Loucy (cell line): ENCODE measurements around the gene MMS19.

Experiments used
- H2AFZ ChIP-seq: fragments of 200-600 bp; sonication (generic); 2 replicates; pipeline ENCODE4 v1.6.0; 2016; ENCODE audit warnings: antibody characterized with exemption, mild to moderate bottlenecking, low read length, moderate library complexity
- H3F3A ChIP-seq: fragments of 200-600 bp; 2 replicates; pipeline ENCODE4 v1.6.0; 2016; ENCODE audit warnings: antibody characterized with exemption, low read depth, mild to moderate bottlenecking
- H3K27me3 ChIP-seq: fragments of 200-600 bp; sonication (generic); 2 replicates; pipeline ENCODE4 v1.6.1; 2014; ENCODE audit warnings: low read length, mild to moderate bottlenecking; ENCODE audit not compliant: insufficient read depth, poor library complexity, severe bottlenecking
- H3K36me3 ChIP-seq: fragments of 200-600 bp; sonication (generic); 2 replicates; pipeline ENCODE4 v1.6.1; 2016; ENCODE audit warnings: low read length; ENCODE audit not compliant: insufficient read depth
- H3K4me1 ChIP-seq: fragments of 200-600 bp; sonication (generic); 2 replicates; pipeline ENCODE4 v1.5.1; 2014; ENCODE audit warnings: low read length, mild to moderate bottlenecking; ENCODE audit not compliant: insufficient read depth, poor library complexity, severe bottlenecking
- H3K4me2 ChIP-seq: fragments of 200-600 bp; sonication (generic); 2 replicates; pipeline ENCODE4 v1.6.0; 2014; ENCODE audit warnings: antibody characterized with exemption, low read length, low read depth, mild to moderate bottlenecking; ENCODE audit not compliant: poor library complexity, severe bottlenecking
- H3K4me3 ChIP-seq: fragments of 200-600 bp; sonication (generic); 2 replicates; pipeline ENCODE4 v1.5.1; 2014; ENCODE audit warnings: low read length, mild to moderate bottlenecking, mixed read lengths; ENCODE audit not compliant: poor library complexity, severe bottlenecking
- H3K79me2 ChIP-seq: fragments of 200-600 bp; sonication (generic); 2 replicates; pipeline ENCODE4 v1.6.1; 2014; ENCODE audit warnings: low read length; ENCODE audit not compliant: insufficient read depth
- H3K9ac ChIP-seq: fragments of 200-600 bp; sonication (generic); 2 replicates; pipeline ENCODE4 v1.6.0; 2014; ENCODE audit warnings: mild to moderate bottlenecking, low read depth, low read length, moderate library complexity; ENCODE audit not compliant: poor library complexity, severe bottlenecking
- H3K9me2 ChIP-seq: fragments of 200-600 bp; sonication (generic); replicated peaks from 2 replicates; pipeline ENCODE4 v1.6.1; 2016; ENCODE audit warnings: low read depth, low read length, mixed read lengths
- H3K9me3 ChIP-seq: fragments of 200-600 bp; sonication (generic); 2 replicates; pipeline ENCODE4 v1.6.1; 2014; ENCODE audit warnings: mild to moderate bottlenecking, antibody characterized with exemption, low read length, low read depth; ENCODE audit not compliant: insufficient read depth
- H4K20me1 ChIP-seq: fragments of 200-600 bp; sonication (generic); 2 replicates; pipeline ENCODE4 v1.6.0; 2014; ENCODE audit warnings: antibody characterized with exemption, low read length, mild to moderate bottlenecking; ENCODE audit not compliant: insufficient read depth, poor library complexity, severe bottlenecking
- EZH2phosphoT487 ChIP-seq: fragments of 200-600 bp; IDR thresholded peaks from 2 replicates; pipeline ENCODE4 v1.6.1; 2018; ENCODE audit warnings: antibody characterized with exemption, mild to moderate bottlenecking, moderate library complexity, borderline replicate concordance
- TF ChIP-seq, protein P1 (sequence below): fragments of 200-600 bp; sonication (generic); conservative IDR thresholded peaks from 2 replicates; pipeline ENCODE4 v1.5.1; 2014; ENCODE audit warnings: mild to moderate bottlenecking, antibody characterized with exemption, low read length

Gene MMS19

DNA sequence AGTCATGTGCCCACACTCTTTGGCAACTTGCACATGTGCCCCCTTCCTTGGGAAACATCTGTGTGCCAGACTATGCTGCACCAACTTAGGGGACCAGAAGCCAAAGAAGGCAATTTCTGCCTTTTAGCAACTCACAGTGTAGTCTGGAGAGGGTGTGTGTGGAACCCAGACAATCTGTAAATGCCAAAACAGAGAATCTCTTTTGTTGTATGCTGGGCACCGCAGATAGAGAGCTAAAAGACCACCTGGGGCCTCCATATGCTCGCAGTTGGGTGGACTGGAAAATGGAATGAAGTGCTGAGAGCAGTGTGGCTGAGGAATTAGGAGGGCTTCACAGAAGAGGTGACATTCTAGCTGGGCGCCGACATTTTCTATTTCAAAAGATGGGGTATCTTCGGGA, 26.9 kb upstream of the MMS19 start:
- Histone ChIP-seq H3K79me2 (no peaks in the 10 kb centered on the region), H3K9me3 (no peaks in the 10 kb centered on the region), H2AFZ (no peak overlapping the region), H3K4me2 (no peak overlapping the region), H3K4me1 (no peaks in the 10 kb centered on the region), H3F3A (no peaks in the 10 kb centered on the region), H3K27me3 (no peaks in the 10 kb centered on the region), H3K4me3 (no peak overlapping the region), H4K20me1 (no peaks in the 10 kb centered on the region), H3K9ac (no peak overlapping the region), H3K36me3 (no peaks in the 10 kb centered on the region), H3K9me2 (no peaks in the 10 kb centered on the region)
- TF ChIP-seq EZH2phosphoT487 = no peak
- TF ChIP-seq, protein P1, sequence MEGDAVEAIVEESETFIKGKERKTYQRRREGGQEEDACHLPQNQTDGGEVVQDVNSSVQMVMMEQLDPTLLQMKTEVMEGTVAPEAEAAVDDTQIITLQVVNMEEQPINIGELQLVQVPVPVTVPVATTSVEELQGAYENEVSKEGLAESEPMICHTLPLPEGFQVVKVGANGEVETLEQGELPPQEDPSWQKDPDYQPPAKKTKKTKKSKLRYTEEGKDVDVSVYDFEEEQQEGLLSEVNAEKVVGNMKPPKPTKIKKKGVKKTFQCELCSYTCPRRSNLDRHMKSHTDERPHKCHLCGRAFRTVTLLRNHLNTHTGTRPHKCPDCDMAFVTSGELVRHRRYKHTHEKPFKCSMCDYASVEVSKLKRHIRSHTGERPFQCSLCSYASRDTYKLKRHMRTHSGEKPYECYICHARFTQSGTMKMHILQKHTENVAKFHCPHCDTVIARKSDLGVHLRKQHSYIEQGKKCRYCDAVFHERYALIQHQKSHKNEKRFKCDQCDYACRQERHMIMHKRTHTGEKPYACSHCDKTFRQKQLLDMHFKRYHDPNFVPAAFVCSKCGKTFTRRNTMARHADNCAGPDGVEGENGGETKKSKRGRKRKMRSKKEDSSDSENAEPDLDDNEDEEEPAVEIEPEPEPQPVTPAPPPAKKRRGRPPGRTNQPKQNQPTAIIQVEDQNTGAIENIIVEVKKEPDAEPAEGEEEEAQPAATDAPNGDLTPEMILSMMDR = no peak

DNA sequence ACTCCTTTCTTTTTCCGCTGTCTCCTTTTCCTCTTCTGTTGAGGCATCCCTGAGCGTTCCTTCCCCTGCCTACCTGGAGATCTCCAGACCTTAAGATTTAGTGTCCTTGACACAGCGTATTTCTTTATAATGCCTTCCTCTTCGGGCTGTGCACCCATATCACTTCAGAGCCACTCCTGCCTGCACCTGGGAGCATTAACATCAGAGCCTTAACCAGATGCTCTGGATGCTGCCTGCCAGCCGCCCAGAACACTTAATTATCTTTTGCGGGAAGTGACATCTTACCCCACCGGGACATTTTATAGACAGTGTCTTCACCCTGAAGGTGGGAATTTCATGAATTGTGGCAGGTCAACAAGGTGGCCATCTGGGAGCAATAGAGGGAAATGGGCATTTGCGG, 24.7 kb upstream of the MMS19 start:
- Histone ChIP-seq H3K4me3 (no peak overlapping the region), H3F3A (no peaks in the 10 kb centered on the region), H3K9me3 (no peaks in the 10 kb centered on the region), H3K79me2 (no peaks in the 10 kb centered on the region), H3K36me3 (no peaks in the 10 kb centered on the region), H2AFZ (no peak overlapping the region), H3K9me2 (no peaks in the 10 kb centered on the region), H3K27me3 (no peaks in the 10 kb centered on the region), H4K20me1 (no peaks in the 10 kb centered on the region), H3K9ac (no peak overlapping the region), H3K4me2 (no peak overlapping the region), H3K4me1 (no peaks in the 10 kb centered on the region)
- no peak for TF ChIP-seq EZH2phosphoT487
- TF ChIP-seq, protein P1 = no peak

DNA sequence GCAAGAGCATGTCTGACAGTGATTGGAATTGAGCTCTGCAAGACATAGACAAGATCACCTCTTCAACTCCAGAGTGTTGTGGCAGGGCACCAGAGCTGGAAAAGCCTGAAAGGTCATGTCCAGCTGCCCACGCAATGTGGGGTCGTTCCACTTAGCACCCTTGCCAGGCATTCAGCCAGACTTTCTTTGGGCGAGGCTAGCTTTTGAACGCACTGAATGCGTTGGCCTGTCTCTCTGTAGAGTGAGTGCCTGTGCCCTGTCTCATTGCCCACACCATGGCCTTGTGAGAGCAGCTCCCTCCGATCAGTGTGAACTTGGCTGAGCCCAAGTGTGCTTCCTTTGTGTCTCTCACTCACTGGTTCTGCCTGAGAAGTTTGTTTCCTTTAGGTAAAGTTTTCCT, 23.8 kb upstream of the MMS19 start:
- no peaks in the 10 kb centered on the region for H3F3A ChIP-seq
- no peaks in the 10 kb centered on the region for H3K4me1 ChIP-seq
- no peaks in the 10 kb centered on the region for H4K20me1 ChIP-seq
- no peaks in the 10 kb centered on the region for H3K9me3 ChIP-seq
- H3K27me3 ChIP-seq = no peaks in the 10 kb centered on the region
- H3K4me3 ChIP-seq = no peak overlapping the region
- H3K9me2 ChIP-seq = no peaks in the 10 kb centered on the region
- no peak for TF ChIP-seq EZH2phosphoT487
- TF ChIP-seq, protein P1 = no peak
- H3K79me2 ChIP-seq = no peaks in the 10 kb centered on the region
- H3K9ac ChIP-seq = no peak overlapping the region
- no peak overlapping the region for H3K4me2 ChIP-seq
- no peaks in the 10 kb centered on the region for H3K36me3 ChIP-seq
- H2AFZ ChIP-seq = no peak overlapping the region
